ENCODE measurements around the gene SHE.

Gene SHE

GRCh38 chr1:154445040-154445472, 57.2 kb downstream of the SHE start:
- H3K9me3 ChIP-seq (ENCODE audit: low read length), result no peaks in the 10 kb centered on the region
- no peak overlapping the region for H2AFZ ChIP-seq (ENCODE audit: low read depth, low read length)
- H3K4me3 ChIP-seq (ENCODE audit: low read length), result no peak overlapping the region
- H3K4me1 ChIP-seq (ENCODE audit: insufficient read depth, low read length), result no peaks in the 10 kb centered on the region
- no peaks in the 10 kb centered on the region for H3K36me3 ChIP-seq (ENCODE audit: insufficient read depth, low read length)
- H3K27me3 ChIP-seq (ENCODE audit: insufficient read depth, low read length), result no peaks in the 10 kb centered on the region

- no peak overlapping the region for H2AFZ ChIP-seq (ENCODE audit: low read depth, low read length)
- H3K36me3 ChIP-seq (ENCODE audit: insufficient read depth, low read length), result no peaks in the 10 kb centered on the region
- no peaks in the 10 kb centered on the region for H3K27me3 ChIP-seq (ENCODE audit: insufficient read depth, low read length)
Observed at GRCh38 chr1:154443274-154444013, 58.8 kb downstream of the SHE start.

GRCh38 chr1:154442006-154442740, 60.0 kb downstream of the SHE start:
- H3K36me3 ChIP-seq (ENCODE audit: insufficient read depth, low read length), result no peaks in the 10 kb centered on the region
- H3K4me3 ChIP-seq (ENCODE audit: low read length), result no peak overlapping the region
- H3K4me1 ChIP-seq (ENCODE audit: insufficient read depth, low read length), result no peaks in the 10 kb centered on the region
- H3K9me3 ChIP-seq (ENCODE audit: low read length), result no peaks in the 10 kb centered on the region
- no peaks in the 10 kb centered on the region for H3K27me3 ChIP-seq (ENCODE audit: insufficient read depth, low read length)
- no peak overlapping the region for H2AFZ ChIP-seq (ENCODE audit: low read depth, low read length)

More at GRCh38 chr1:154443274-154444013, 58.8 kb downstream of the SHE start:
- H3K4me3 ChIP-seq (ENCODE audit: low read length), result no peak overlapping the region
- no peaks in the 10 kb centered on the region for H3K4me1 ChIP-seq (ENCODE audit: insufficient read depth, low read length)
- no peaks in the 10 kb centered on the region for H3K9me3 ChIP-seq (ENCODE audit: low read length)

- H3K4me1 ChIP-seq (ENCODE audit: insufficient read depth, low read length), result no peaks in the 10 kb centered on the region
- no peak overlapping the region for H2AFZ ChIP-seq (ENCODE audit: low read depth, low read length)
- no peaks in the 10 kb centered on the region for H3K36me3 ChIP-seq (ENCODE audit: insufficient read depth, low read length)
- no peak overlapping the region for H3K4me3 ChIP-seq (ENCODE audit: low read length)
- no peaks in the 10 kb centered on the region for H3K9me3 ChIP-seq (ENCODE audit: low read length)
- H3K27me3 ChIP-seq (ENCODE audit: insufficient read depth, low read length), result no peaks in the 10 kb centered on the region
Observed at GRCh38 chr1:154441241-154441888, 60.8 kb downstream of the SHE start.

GRCh38 chr1:154440036-154440804, 62.0 kb downstream of the SHE start:
- no peak overlapping the region for H3K4me3 ChIP-seq (ENCODE audit: low read length)
- no peak overlapping the region for H2AFZ ChIP-seq (ENCODE audit: low read depth, low read length)

GRCh38 chr1:154436433-154436832, 65.8 kb downstream of the SHE start:
- Histone ChIP-seq H3K36me3 (ENCODE audit: insufficient read depth, low read length) (no peaks in the 10 kb centered on the region), H3K27me3 (ENCODE audit: insufficient read depth, low read length) (no peaks in the 10 kb centered on the region), H3K9me3 (ENCODE audit: low read length) (no peaks in the 10 kb centered on the region), H3K4me1 (ENCODE audit: insufficient read depth, low read length) (peaks cover 6% of the 10 kb centered on the region), H2AFZ (ENCODE audit: low read depth, low read length) (no peak overlapping the region), H3K4me3 (ENCODE audit: low read length) (no peak overlapping the region)

More at GRCh38 chr1:154440036-154440804, 62.0 kb downstream of the SHE start:
- no peaks in the 10 kb centered on the region for H3K9me3 ChIP-seq (ENCODE audit: low read length)
- no peaks in the 10 kb centered on the region for H3K27me3 ChIP-seq (ENCODE audit: insufficient read depth, low read length)
- no peaks in the 10 kb centered on the region for H3K36me3 ChIP-seq (ENCODE audit: insufficient read depth, low read length)
- H3K4me1 ChIP-seq (ENCODE audit: insufficient read depth, low read length), result no peaks in the 10 kb centered on the region

GRCh38 chr1:154435599-154436200, 66.5 kb downstream of the SHE start:
- Histone ChIP-seq H3K4me1 (ENCODE audit: insufficient read depth, low read length) (peaks cover 13% of the 10 kb centered on the region), H3K9me3 (ENCODE audit: low read length) (no peaks in the 10 kb centered on the region), H3K4me3 (ENCODE audit: low read length) (no peak overlapping the region), H3K27me3 (ENCODE audit: insufficient read depth, low read length) (no peaks in the 10 kb centered on the region), H2AFZ (ENCODE audit: low read depth, low read length) (no peak overlapping the region), H3K36me3 (ENCODE audit: insufficient read depth, low read length) (no peaks in the 10 kb centered on the region)

DNA sequence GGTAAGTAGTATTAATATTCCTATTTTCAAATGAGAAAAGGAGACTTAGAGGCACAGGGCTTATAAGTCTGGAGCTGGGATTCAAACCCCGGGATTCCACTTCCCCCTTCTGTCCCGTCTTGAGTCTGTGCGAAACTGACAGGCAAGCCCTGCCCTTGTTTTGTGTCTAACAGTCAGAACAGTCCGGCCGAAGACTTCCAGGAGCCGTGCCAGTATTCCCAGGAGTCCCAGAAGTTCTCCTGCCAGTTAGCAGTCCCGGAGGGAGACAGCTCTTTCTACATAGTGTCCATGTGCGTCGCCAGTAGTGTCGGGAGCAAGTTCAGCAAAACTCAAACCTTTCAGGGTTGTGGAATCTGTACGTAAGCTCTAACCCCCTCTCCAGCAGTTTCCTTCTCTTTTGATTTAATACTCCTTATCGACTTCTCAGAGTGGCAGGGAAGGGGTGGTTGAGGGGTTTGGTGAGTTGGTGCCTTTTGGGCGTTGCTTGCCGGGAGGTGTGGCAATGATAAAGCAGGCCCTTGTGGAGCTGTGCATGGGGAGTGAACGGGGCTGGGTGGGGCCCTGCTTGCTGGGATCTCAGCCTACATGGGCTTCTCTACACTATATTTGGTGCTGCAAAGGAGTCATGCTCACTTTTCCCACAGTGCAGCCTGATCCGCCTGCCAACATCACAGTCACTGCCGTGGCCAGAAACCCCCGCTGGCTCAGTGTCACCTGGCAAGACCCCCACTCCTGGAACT, 67.7 kb downstream of the SHE start:
- H3K9me3 ChIP-seq (ENCODE audit: low read length), result no peaks in the 10 kb centered on the region
- no peak overlapping the region for H3K4me3 ChIP-seq (ENCODE audit: low read length)
- H3K27me3 ChIP-seq (ENCODE audit: insufficient read depth, low read length), result no peaks in the 10 kb centered on the region
- no peaks in the 10 kb centered on the region for H3K36me3 ChIP-seq (ENCODE audit: insufficient read depth, low read length)
- peaks cover 22% of the 10 kb centered on the region for H3K4me1 ChIP-seq (ENCODE audit: insufficient read depth, low read length)
- H2AFZ ChIP-seq (ENCODE audit: low read depth, low read length), result no peak overlapping the region

- Histone ChIP-seq H3K4me1 (ENCODE audit: insufficient read depth, low read length) (peaks cover 22% of the 10 kb centered on the region), H3K27me3 (ENCODE audit: insufficient read depth, low read length) (no peaks in the 10 kb centered on the region), H3K36me3 (ENCODE audit: insufficient read depth, low read length) (no peaks in the 10 kb centered on the region), H2AFZ (ENCODE audit: low read depth, low read length) (no peak overlapping the region), H3K9me3 (ENCODE audit: low read length) (no peaks in the 10 kb centered on the region), H3K4me3 (ENCODE audit: low read length) (no peak overlapping the region)
Observed at GRCh38 chr1:154433161-154433764, 68.9 kb downstream of the SHE start.

DNA sequence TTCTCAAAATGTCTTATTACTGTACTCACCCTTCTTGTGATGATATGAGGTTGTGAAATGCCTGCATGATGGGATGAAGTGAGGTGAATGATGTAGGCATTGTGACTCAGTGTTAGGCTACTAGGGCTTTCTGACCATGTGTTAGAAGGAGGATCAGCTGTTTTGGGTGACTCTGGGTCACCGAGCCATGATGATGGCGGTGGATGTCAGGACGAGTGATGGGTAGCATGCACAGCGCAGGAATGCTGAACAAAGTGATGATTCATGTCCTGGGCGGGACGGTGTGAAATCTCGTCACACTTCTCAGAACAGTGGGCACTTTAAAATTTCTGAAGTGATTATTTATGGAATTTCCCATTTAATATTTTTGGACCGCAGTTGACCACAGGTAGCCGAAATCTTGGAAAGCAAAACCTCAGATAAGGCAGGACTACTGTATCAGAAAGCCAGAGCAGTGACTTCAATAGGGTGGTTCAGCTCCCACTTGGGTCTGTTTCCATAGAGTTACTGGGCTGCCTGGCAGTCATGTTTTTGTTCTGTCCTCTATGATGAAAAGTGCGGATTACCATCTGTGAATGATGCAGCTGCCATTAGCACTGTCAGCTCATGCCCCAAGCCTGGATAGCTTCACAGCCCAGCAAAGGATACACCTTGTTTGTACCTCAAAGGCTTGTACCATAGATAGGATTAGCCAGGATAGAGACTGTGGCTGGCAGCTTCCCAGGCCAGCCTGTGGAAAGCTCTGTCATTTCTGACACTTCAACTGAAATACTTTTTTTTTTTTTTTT, 70.4 kb downstream of the SHE start:
- no peaks in the 10 kb centered on the region for H3K36me3 ChIP-seq (ENCODE audit: insufficient read depth, low read length)
- H2AFZ ChIP-seq (ENCODE audit: low read depth, low read length), result no peak overlapping the region
- no peaks in the 10 kb centered on the region for H3K27me3 ChIP-seq (ENCODE audit: insufficient read depth, low read length)
- H3K4me3 ChIP-seq (ENCODE audit: low read length), result no peak overlapping the region
- no peaks in the 10 kb centered on the region for H3K9me3 ChIP-seq (ENCODE audit: low read length)
- H3K4me1 ChIP-seq (ENCODE audit: insufficient read depth, low read length), result peaks cover 22% of the 10 kb centered on the region

DNA sequence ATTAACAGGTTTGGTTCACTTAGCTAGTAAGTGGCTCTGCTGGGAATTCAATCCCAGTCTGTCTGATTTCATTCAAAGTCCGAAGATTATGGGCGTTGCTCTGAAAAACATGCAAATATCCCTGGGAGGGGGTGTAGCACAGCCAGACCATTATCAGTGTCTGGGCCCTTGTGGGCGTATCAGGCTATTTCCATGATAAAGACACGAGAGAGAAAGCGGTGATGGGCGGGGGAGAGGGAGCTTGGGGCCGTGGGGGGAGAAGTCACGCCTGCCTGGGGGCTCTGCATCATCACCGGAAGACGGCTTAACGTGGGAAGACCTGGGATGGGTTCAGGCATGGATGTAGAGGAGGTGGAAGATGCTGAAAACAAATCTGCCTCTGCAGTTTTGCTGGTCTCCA, 71.3 kb downstream of the SHE start:
- peaks cover 22% of the 10 kb centered on the region for H3K4me1 ChIP-seq (ENCODE audit: insufficient read depth, low read length)
- H3K9me3 ChIP-seq (ENCODE audit: low read length), result no peaks in the 10 kb centered on the region
- H3K4me3 ChIP-seq (ENCODE audit: low read length), result peak overlapping the region; percentile 17
- peak overlapping the region; percentile 18 for H2AFZ ChIP-seq (ENCODE audit: low read depth, low read length)
- no peaks in the 10 kb centered on the region for H3K36me3 ChIP-seq (ENCODE audit: insufficient read depth, low read length)
- no peaks in the 10 kb centered on the region for H3K27me3 ChIP-seq (ENCODE audit: insufficient read depth, low read length)

All from neuron (in vitro differentiated cells).